SK-N-SH (cell line): ENCODE data around the gene SPI1. TPM values are rescaled to one million over a fixed set of nuclear protein-coding genes. Genes with fewer than 3 reads are reported as not detected.

ENCODE experiments used
- CTCF ChIA-PET: fragments of 300-600, 350-600 bp; formaldehyde crosslinking; extraction: SDS; loops from one replicate; lab custom pipeline; 2021; lab: Yijun Ruan, JAX
- POLR2A ChIA-PET: fragments of 350-600 bp; sonication (Branson Sonifier 250); formaldehyde crosslinking; extraction: SDS; loops from one replicate; lab custom pipeline; 2020; ENCODE audit warnings: antibody characterized with exemption, inconsistent platforms; lab: Yijun Ruan, JAX
- DNase-seq: peaks from one replicate; pipeline ENCODE4 v3.0.0; 2012
- H2AFZ ChIP-seq: fragments of 200-600 bp; sonication (generic); 2 replicates; pipeline ENCODE4 v1.8.1; 2016; ENCODE audit warnings: antibody characterized with exemption, mild to moderate bottlenecking, low read depth
- H3F3A ChIP-seq: fragments of 200-600 bp; sonication (generic); replicated peaks from 2 replicates; pipeline ENCODE3; 2016; ENCODE audit warnings: antibody characterized with exemption, mild to moderate bottlenecking; ENCODE audit not compliant: insufficient read depth
- H3K27ac ChIP-seq, 2 experiments: fragments of 200-500 bp in 1 of 2; fragments of 200-600 bp in 1 of 2; sonication (Bioruptor generic) in 1 of 2; sonication (generic), shearing (Covaris generic) in 1 of 2; 2 replicates each; pipeline versions ENCODE4 v1.5.1 to v1.6.1; 2014 to 2016; ENCODE audit warnings: low read depth in 2 of 2, inconsistent platforms in 1 of 2, low read length in 1 of 2, mild to moderate bottlenecking in 1 of 2, mixed read lengths in 1 of 2
- H3K27me3 ChIP-seq: fragments of 200-600 bp; sonication (generic), shearing (Covaris generic); 2 replicates; pipeline ENCODE4 v1.6.1; 2016; ENCODE audit warnings: mixed run types; ENCODE audit not compliant: insufficient read depth
- H3K36me3 ChIP-seq, 2 experiments: fragments of 200-500 bp in 1 of 2; fragments of 200-600 bp in 1 of 2; sonication (Bioruptor generic) in 1 of 2; sonication (generic) in 1 of 2; replicated peaks in 1 of 2; 2 replicates each; pipeline versions ENCODE3 to v1.5.1; 2014 to 2016; ENCODE audit warnings: low read length in 1 of 2, mild to moderate bottlenecking in 1 of 2; ENCODE audit not compliant: insufficient read depth in 2 of 2, control insufficient read depth in 1 of 2
- H3K4me1 ChIP-seq, 2 experiments: fragments of 200-500 bp in 1 of 2; fragments of 200-600 bp in 1 of 2; sonication (Bioruptor generic) in 1 of 2; sonication (generic), shearing (Covaris generic) in 1 of 2; 2 replicates each; pipeline versions ENCODE4 v1.5.1 to v1.6.1; 2014 to 2016; ENCODE audit warnings: low read depth in 1 of 2, low read length in 1 of 2, mixed run types in 1 of 2; ENCODE audit not compliant: insufficient read depth in 2 of 2, control insufficient read depth in 1 of 2
- H3K4me2 ChIP-seq: fragments of 200-600 bp; sonication (generic), shearing (Covaris generic); 2 replicates; pipeline ENCODE4 v1.6.1; 2017; ENCODE audit warnings: mixed run types
- H3K4me3 ChIP-seq, 2 experiments: fragments of 200-500 bp in 1 of 2; fragments of 200-600 bp in 1 of 2; sonication (Bioruptor generic) in 1 of 2; sonication (generic), shearing (Covaris generic) in 1 of 2; 2 replicates each; pipeline versions ENCODE4 v1.5.1 to v1.8.1; 2014 to 2016; ENCODE audit warnings: low read depth in 2 of 2, inconsistent platforms in 1 of 2, low read length in 1 of 2, mild to moderate bottlenecking in 1 of 2, mixed read lengths in 1 of 2, moderate library complexity in 1 of 2
- H3K79me2 ChIP-seq: fragments of 200-600 bp; sonication (generic); 2 replicates; pipeline ENCODE4 v1.8.1; 2017; ENCODE audit warnings: mild to moderate bottlenecking; ENCODE audit not compliant: insufficient read depth
- H3K9ac ChIP-seq: fragments of 200-600 bp; sonication (generic); 2 replicates; pipeline ENCODE4 v1.6.1; 2017; ENCODE audit warnings: mixed run types
- H3K9me2 ChIP-seq: fragments of 200-600 bp; sonication (generic); 2 replicates; pipeline ENCODE4 v1.6.1; 2017; ENCODE audit warnings: mixed run types
- H3K9me3 ChIP-seq: fragments of 200-600 bp; sonication (generic); 2 replicates; pipeline ENCODE4 v1.6.1; 2017; ENCODE audit warnings: mixed run types, mild to moderate bottlenecking, moderate library complexity
- H4K20me1 ChIP-seq: fragments of 200-600 bp; sonication (generic); 2 replicates; pipeline ENCODE4 v1.6.1; 2017; ENCODE audit warnings: mild to moderate bottlenecking, mixed run types; ENCODE audit not compliant: insufficient read depth
- ELF1 ChIP-seq: IDR thresholded peaks from 2 replicates; pipeline ENCODE4 v1.4.0; 2012
- EP300 ChIP-seq, 2 experiments: IDR thresholded peaks; 2 replicates each; pipeline versions ENCODE4 v1.4.0 to v1.6.1; 2012; ENCODE audit warnings: borderline replicate concordance in 1 of 2, low read depth in 1 of 2, low read length in 1 of 2
- FOSL2 ChIP-seq: IDR thresholded peaks from 2 replicates; pipeline ENCODE4 v1.4.0; 2012; ENCODE audit warnings: low read depth, mild to moderate bottlenecking, moderate library complexity, borderline replicate concordance
- GABPA ChIP-seq: IDR thresholded peaks from 2 replicates; pipeline ENCODE4 v1.4.0; 2012; ENCODE audit warnings: low read depth, mild to moderate bottlenecking
- GATA2 ChIP-seq: sonication (generic); formaldehyde crosslinking; IDR thresholded peaks from 2 replicates; pipeline ENCODE4 v1.5.0; 2020; ENCODE audit warnings: mild to moderate bottlenecking, missing genetic modification reagents
- JUND ChIP-seq: IDR thresholded peaks from 2 replicates; pipeline ENCODE4 v1.4.0; 2012
- MEF2A ChIP-seq: IDR thresholded peaks from 2 replicates; pipeline ENCODE4 v1.4.0; 2012; ENCODE audit warnings: low read depth, borderline replicate concordance
- MXI1 ChIP-seq: IDR thresholded peaks from 2 replicates; pipeline ENCODE4 v1.6.1; 2012; ENCODE audit warnings: mild to moderate bottlenecking, low read depth, low read length, improper control_type of control experiment
- POLR2AphosphoS5 ChIP-seq: IDR thresholded peaks from 2 replicates; pipeline ENCODE4 v1.6.1; 2012; ENCODE audit warnings: low read depth, low read length
- RAD21 ChIP-seq: IDR thresholded peaks from 2 replicates; pipeline ENCODE4 v1.6.1; 2012; ENCODE audit warnings: mild to moderate bottlenecking, low read length
- RCOR1 ChIP-seq: fragments of 150-350 bp; IDR thresholded peaks from 2 replicates; pipeline ENCODE4 v1.6.1; 2017; ENCODE audit warnings: antibody characterized with exemption, low read length
- REST ChIP-seq: IDR thresholded peaks from 2 replicates; pipeline ENCODE4 v1.6.1; 2012; ENCODE audit warnings: mild to moderate bottlenecking, low read depth, low read length, moderate library complexity
- RXRA ChIP-seq: IDR thresholded peaks from 2 replicates; pipeline ENCODE4 v1.4.0; 2012; ENCODE audit warnings: low read depth, mild to moderate bottlenecking, borderline replicate concordance
- SIN3A ChIP-seq: IDR thresholded peaks from 2 replicates; pipeline ENCODE4 v1.6.1; 2012; ENCODE audit warnings: low read depth, mild to moderate bottlenecking, low read length, moderate library complexity, borderline replicate concordance
- SMC3 ChIP-seq: IDR thresholded peaks from 2 replicates; pipeline ENCODE4 v1.6.1; 2012; ENCODE audit warnings: low read depth, low read length, improper control_type of control experiment
- TAF1 ChIP-seq: IDR thresholded peaks from 2 replicates; pipeline ENCODE4 v1.6.1; 2012; ENCODE audit warnings: low read depth, mild to moderate bottlenecking, low read length, moderate library complexity, borderline replicate concordance
- USF1 ChIP-seq: IDR thresholded peaks from 2 replicates; pipeline ENCODE4 v1.4.0; 2012; ENCODE audit warnings: low read depth, borderline replicate concordance
- USF2 ChIP-seq: fragments of 150-350 bp; IDR thresholded peaks from 2 replicates; pipeline ENCODE4 v1.6.1; 2017; ENCODE audit warnings: antibody characterized with exemption, low read length, low read depth, borderline replicate concordance
- ZBTB33 ChIP-seq: IDR thresholded peaks from 2 replicates; pipeline ENCODE4 v1.4.0; 2012; ENCODE audit warnings: low read depth, borderline replicate concordance
- WGBS: methylation state at CpG from one replicate; pipeline ENCODE4 v1.1.6; 2017; ENCODE audit warnings: low lambda C conversion rate; 5-methylcytosine and 5-hydroxymethylcytosine counted together
- polyA plus RNA-seq, 3 experiments: library from polyadenylated mRNA; depleted of rRNA; stranded (reverse); fragments of >200 nt; gene quantifications; 2 replicates each; pipeline ENCODE4 v1.2.3, GENCODE V29; 2012

The SPI1 gene
- polyA plus RNA-seq, 1 of the 3 experiments (the other 2 are of a cell fraction), result not detected

- CTCF ChIA-PET, result interaction anchor here (5.3 kb wide), 1 partner anchor 7 kb away, joined by 26 read pairs; no protein-coding TSS in a partner anchor
- H3K9me2 ChIP-seq, result no peaks in the 10 kb centered on the region
- TF ChIP-seq SMC3, result no peak
- TF ChIP-seq MEF2A, result no peak
- no peak for TF ChIP-seq JUND
- no peak for TF ChIP-seq SIN3A
- TF ChIP-seq RCOR1, result no peak
- TF ChIP-seq MXI1, result no peak
- no peak for TF ChIP-seq GABPA
- no peak overlapping the region for H3K27ac ChIP-seq
- peaks cover 0 to 6% of the 10 kb centered on the region in 2 experiments; a peak in 1 of 4 replicates for H3K4me1 ChIP-seq
- no peaks in the 10 kb centered on the region for H3K79me2 ChIP-seq
- H2AFZ ChIP-seq, result no peak overlapping the region
- H3K9me3 ChIP-seq, result no peaks in the 10 kb centered on the region
- H4K20me1 ChIP-seq, result no peaks in the 10 kb centered on the region
- no peak overlapping the region for H3K4me2 ChIP-seq
- no peaks in the 10 kb centered on the region for H3K36me3 ChIP-seq
- 65% methylated on average over 5 of the region's 5 CpGs for WGBS
- no peak overlapping the region for H3K9ac ChIP-seq
- no peak overlapping the region for H3K4me3 ChIP-seq
- H3K27me3 ChIP-seq, result no peaks in the 10 kb centered on the region
- POLR2A ChIA-PET, result no interaction called here
- no peaks in the 10 kb centered on the region for H3F3A ChIP-seq
- no peak for DNase-seq
These were observed 31.2 kb downstream of the SPI1 start for GRCh38 chr11:47347137-47347536.

- ChIA-PET CTCF (interaction anchor here (1.0 to 5.3 kb wide), 3 partner anchors 8 to 39 kb away, joined by 3 to 26 read pairs (median 3); no protein-coding TSS in a partner anchor), POLR2A (interaction anchor here (0.8 kb wide), 1 partner anchor 112 kb away, joined by 3 read pairs; no protein-coding TSS in a partner anchor)
- no peak for TF ChIP-seq USF1
- TF ChIP-seq POLR2AphosphoS5, result no peak
- no peak for TF ChIP-seq RCOR1
- TF ChIP-seq EP300 (IDR thresholded peaks at IDR 0.05; ENCODE audit: borderline replicate concordance in 1 of 2, low read depth in 1 of 2, low read length in 1 of 2), result no peak
- no peak for TF ChIP-seq USF2
- TF ChIP-seq RXRA, result no peak
- no peak for TF ChIP-seq JUND
- no peak for TF ChIP-seq REST
- TF ChIP-seq RAD21, result no peak
- no peak for TF ChIP-seq GATA2 (CRISPR knock-in tag)
- TF ChIP-seq TAF1, result no peak
- TF ChIP-seq MEF2A, result no peak
- TF ChIP-seq ELF1, result no peak
- TF ChIP-seq ZBTB33, result no peak
- no peak for TF ChIP-seq FOSL2
- TF ChIP-seq SMC3, result no peak
These were observed 32.3 kb downstream of the SPI1 start for GRCh38 chr11:47345890-47346563.

More at GRCh38 chr11:47345890-47346563, 32.3 kb downstream of the SPI1 start:
- H3K9me3 ChIP-seq, result no peaks in the 10 kb centered on the region
- no peak overlapping the region for H3K9ac ChIP-seq
- H3F3A ChIP-seq, result no peaks in the 10 kb centered on the region
- no peaks in the 10 kb centered on the region for H4K20me1 ChIP-seq
- H3K27ac ChIP-seq, result no peak overlapping the region
- no peaks in the 10 kb centered on the region for H3K36me3 ChIP-seq
- WGBS, result 71% methylated on average over 18 of the region's 18 CpGs
- no peaks in the 10 kb centered on the region for H3K9me2 ChIP-seq
- H3K4me3 ChIP-seq, result no peak overlapping the region
- H3K4me1 ChIP-seq, result no peaks in the 10 kb centered on the region
- no peak overlapping the region for H2AFZ ChIP-seq
- no peaks in the 10 kb centered on the region for H3K27me3 ChIP-seq
- DNase-seq, result peak; percentile 17
- H3K79me2 ChIP-seq, result no peaks in the 10 kb centered on the region
- H3K4me2 ChIP-seq, result no peak overlapping the region
